SK-N-SH (cell line): Measurements from ENCODE around the gene TACSTD2. TPM values are rescaled to one million over a fixed set of nuclear protein-coding genes. Genes with fewer than 3 reads are reported as not detected.
"Not testable (repeated sequence)": the region's sequence is repeated elsewhere in the genome, so short reads cannot be mapped to it uniquely, and the experiment has no call there.

Source experiments
- CTCF ChIA-PET: fragments of 300-600, 350-600 bp; formaldehyde crosslinking; extraction: SDS; loops from one replicate; lab custom pipeline; 2021; lab: Yijun Ruan, JAX
- POLR2A ChIA-PET: fragments of 350-600 bp; sonication (Branson Sonifier 250); formaldehyde crosslinking; extraction: SDS; loops from one replicate; lab custom pipeline; 2020; ENCODE audit warnings: antibody characterized with exemption, inconsistent platforms; lab: Yijun Ruan, JAX
- DNase-seq: peaks from one replicate; pipeline ENCODE4 v3.0.0; 2012
- H2AFZ ChIP-seq: fragments of 200-600 bp; sonication (generic); 2 replicates; pipeline ENCODE4 v1.8.1; 2016; ENCODE audit warnings: antibody characterized with exemption, mild to moderate bottlenecking, low read depth
- H3F3A ChIP-seq: fragments of 200-600 bp; sonication (generic); replicated peaks from 2 replicates; pipeline ENCODE3; 2016; ENCODE audit warnings: antibody characterized with exemption, mild to moderate bottlenecking; ENCODE audit not compliant: insufficient read depth
- H3K27ac ChIP-seq, 2 experiments: fragments of 200-500 bp in 1 of 2; fragments of 200-600 bp in 1 of 2; sonication (Bioruptor generic) in 1 of 2; sonication (generic), shearing (Covaris generic) in 1 of 2; 2 replicates each; pipeline versions ENCODE4 v1.5.1 to v1.6.1; 2014 to 2016; ENCODE audit warnings: low read depth in 2 of 2, inconsistent platforms in 1 of 2, low read length in 1 of 2, mild to moderate bottlenecking in 1 of 2, mixed read lengths in 1 of 2
- H3K27me3 ChIP-seq: fragments of 200-600 bp; sonication (generic), shearing (Covaris generic); 2 replicates; pipeline ENCODE4 v1.6.1; 2016; ENCODE audit warnings: mixed run types; ENCODE audit not compliant: insufficient read depth
- H3K36me3 ChIP-seq, 2 experiments: fragments of 200-500 bp in 1 of 2; fragments of 200-600 bp in 1 of 2; sonication (Bioruptor generic) in 1 of 2; sonication (generic) in 1 of 2; replicated peaks in 1 of 2; 2 replicates each; pipeline versions ENCODE3 to v1.5.1; 2014 to 2016; ENCODE audit warnings: low read length in 1 of 2, mild to moderate bottlenecking in 1 of 2; ENCODE audit not compliant: insufficient read depth in 2 of 2, control insufficient read depth in 1 of 2
- H3K4me1 ChIP-seq, 2 experiments: fragments of 200-500 bp in 1 of 2; fragments of 200-600 bp in 1 of 2; sonication (Bioruptor generic) in 1 of 2; sonication (generic), shearing (Covaris generic) in 1 of 2; 2 replicates each; pipeline versions ENCODE4 v1.5.1 to v1.6.1; 2014 to 2016; ENCODE audit warnings: low read depth in 1 of 2, low read length in 1 of 2, mixed run types in 1 of 2; ENCODE audit not compliant: insufficient read depth in 2 of 2, control insufficient read depth in 1 of 2
- H3K4me2 ChIP-seq: fragments of 200-600 bp; sonication (generic), shearing (Covaris generic); 2 replicates; pipeline ENCODE4 v1.6.1; 2017; ENCODE audit warnings: mixed run types
- H3K4me3 ChIP-seq, 2 experiments: fragments of 200-500 bp in 1 of 2; fragments of 200-600 bp in 1 of 2; sonication (Bioruptor generic) in 1 of 2; sonication (generic), shearing (Covaris generic) in 1 of 2; 2 replicates each; pipeline versions ENCODE4 v1.5.1 to v1.8.1; 2014 to 2016; ENCODE audit warnings: low read depth in 2 of 2, inconsistent platforms in 1 of 2, low read length in 1 of 2, mild to moderate bottlenecking in 1 of 2, mixed read lengths in 1 of 2, moderate library complexity in 1 of 2
- H3K79me2 ChIP-seq: fragments of 200-600 bp; sonication (generic); 2 replicates; pipeline ENCODE4 v1.8.1; 2017; ENCODE audit warnings: mild to moderate bottlenecking; ENCODE audit not compliant: insufficient read depth
- H3K9ac ChIP-seq: fragments of 200-600 bp; sonication (generic); 2 replicates; pipeline ENCODE4 v1.6.1; 2017; ENCODE audit warnings: mixed run types
- H3K9me2 ChIP-seq: fragments of 200-600 bp; sonication (generic); 2 replicates; pipeline ENCODE4 v1.6.1; 2017; ENCODE audit warnings: mixed run types
- H3K9me3 ChIP-seq: fragments of 200-600 bp; sonication (generic); 2 replicates; pipeline ENCODE4 v1.6.1; 2017; ENCODE audit warnings: mixed run types, mild to moderate bottlenecking, moderate library complexity
- H4K20me1 ChIP-seq: fragments of 200-600 bp; sonication (generic); 2 replicates; pipeline ENCODE4 v1.6.1; 2017; ENCODE audit warnings: mild to moderate bottlenecking, mixed run types; ENCODE audit not compliant: insufficient read depth
- ELF1 ChIP-seq: IDR thresholded peaks from 2 replicates; pipeline ENCODE4 v1.4.0; 2012
- FOXJ3 ChIP-seq: sonication (generic); formaldehyde crosslinking; IDR thresholded peaks from 2 replicates; pipeline ENCODE4 v1.5.1; 2020; ENCODE audit warnings: mild to moderate bottlenecking, missing genetic modification reagents
- GABPA ChIP-seq: IDR thresholded peaks from 2 replicates; pipeline ENCODE4 v1.4.0; 2012; ENCODE audit warnings: low read depth, mild to moderate bottlenecking
- GATA2 ChIP-seq: sonication (generic); formaldehyde crosslinking; IDR thresholded peaks from 2 replicates; pipeline ENCODE4 v1.5.0; 2020; ENCODE audit warnings: mild to moderate bottlenecking, missing genetic modification reagents
- MEF2A ChIP-seq: IDR thresholded peaks from 2 replicates; pipeline ENCODE4 v1.4.0; 2012; ENCODE audit warnings: low read depth, borderline replicate concordance
- MXI1 ChIP-seq: IDR thresholded peaks from 2 replicates; pipeline ENCODE4 v1.6.1; 2012; ENCODE audit warnings: mild to moderate bottlenecking, low read depth, low read length, improper control_type of control experiment
- POLR2AphosphoS5 ChIP-seq: IDR thresholded peaks from 2 replicates; pipeline ENCODE4 v1.6.1; 2012; ENCODE audit warnings: low read depth, low read length
- RAD21 ChIP-seq: IDR thresholded peaks from 2 replicates; pipeline ENCODE4 v1.6.1; 2012; ENCODE audit warnings: mild to moderate bottlenecking, low read length
- RFX5 ChIP-seq: IDR thresholded peaks from 2 replicates; pipeline ENCODE4 v1.6.1; 2012; ENCODE audit warnings: mild to moderate bottlenecking, improper control_type of control experiment, low read length
- RXRA ChIP-seq: IDR thresholded peaks from 2 replicates; pipeline ENCODE4 v1.4.0; 2012; ENCODE audit warnings: low read depth, mild to moderate bottlenecking, borderline replicate concordance
- TAF1 ChIP-seq: IDR thresholded peaks from 2 replicates; pipeline ENCODE4 v1.6.1; 2012; ENCODE audit warnings: low read depth, mild to moderate bottlenecking, low read length, moderate library complexity, borderline replicate concordance
- TEAD4 ChIP-seq: IDR thresholded peaks from 2 replicates; pipeline ENCODE4 v1.4.0; 2012; ENCODE audit warnings: mild to moderate bottlenecking, borderline replicate concordance; ENCODE audit not compliant: insufficient read depth
- YY1 ChIP-seq: IDR thresholded peaks from 2 replicates; pipeline ENCODE4 v1.4.0; 2012; ENCODE audit warnings: low read depth, mild to moderate bottlenecking
- WGBS: methylation state at CpG from one replicate; pipeline ENCODE4 v1.1.6; 2017; ENCODE audit warnings: low lambda C conversion rate; 5-methylcytosine and 5-hydroxymethylcytosine counted together
- polyA plus RNA-seq, 3 experiments: library from polyadenylated mRNA; depleted of rRNA; stranded (reverse); fragments of >200 nt; gene quantifications; 2 replicates each; pipeline ENCODE4 v1.2.3, GENCODE V29; 2012
- TF ChIP-seq, protein P1 (sequence below): IDR thresholded peaks from 2 replicates; pipeline ENCODE4 v1.4.0; 2012; ENCODE audit warnings: low read depth
- TF ChIP-seq, protein P2 (sequence below): fragments of 150-350 bp; IDR thresholded peaks from 2 replicates; pipeline ENCODE4 v1.6.1; 2016; ENCODE audit warnings: mild to moderate bottlenecking, low read depth, low read length

The TACSTD2 gene
- 0.02 TPM in 1 of 2 replicates, not detected in the other for polyA plus RNA-seq (2012; rRNA removed)
- polyA plus RNA-seq (2012; cell fraction: cytosol; rRNA removed), result 0.01 TPM in 2 replicates
- 0.15 and 0.18 TPM in 2 replicates for polyA plus RNA-seq (2012; cell fraction: nucleus; rRNA removed)

GRCh38 chr1:58576727-58577653, at the start of gene TACSTD2:
Gene TACSTD2 (minus strand): TSS chr1:58577252. CDS start chr1:58577156, 96 bp downstream.
- H3K9ac ChIP-seq, result no peak within 1 kb of the TSS
- H3K27ac ChIP-seq, result no peak within 1 kb of the TSS
- no peaks in the 10 kb centered on the region; a peak in 1 of 4 replicates for H3K4me1 ChIP-seq
- H3K9me3 ChIP-seq, result no peaks in the 10 kb centered on the region
- 96% methylated on average over 94 of the region's 107 CpGs for WGBS
- H2AFZ ChIP-seq, result no peak within 1 kb of the TSS
- H3K4me3 ChIP-seq, result no peak within 1 kb of the TSS
- no peaks in the 10 kb centered on the region for H3K27me3 ChIP-seq
- H3K4me2 ChIP-seq, result no peak within 1 kb of the TSS
- no peaks in the 10 kb centered on the region for H3K9me2 ChIP-seq
- POLR2A ChIA-PET, result no interaction called here
- DNase-seq, result no peak
- no peak for TF ChIP-seq TEAD4
- TF ChIP-seq FOXJ3 (CRISPR knock-in tag), result no peak
- no peak for TF ChIP-seq YY1
- no peak for TF ChIP-seq TAF1
- no peak for TF ChIP-seq RAD21
- TF ChIP-seq ELF1, result no peak
- TF ChIP-seq, protein P1, sequence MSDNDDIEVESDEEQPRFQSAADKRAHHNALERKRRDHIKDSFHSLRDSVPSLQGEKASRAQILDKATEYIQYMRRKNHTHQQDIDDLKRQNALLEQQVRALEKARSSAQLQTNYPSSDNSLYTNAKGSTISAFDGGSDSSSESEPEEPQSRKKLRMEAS, result no peak
- TF ChIP-seq MXI1, result no peak
- no peak for TF ChIP-seq POLR2AphosphoS5
- no peak for TF ChIP-seq RFX5
- TF ChIP-seq MEF2A, result no peak
- TF ChIP-seq GATA2 (CRISPR knock-in tag), result no peak
- TF ChIP-seq, protein P2, sequence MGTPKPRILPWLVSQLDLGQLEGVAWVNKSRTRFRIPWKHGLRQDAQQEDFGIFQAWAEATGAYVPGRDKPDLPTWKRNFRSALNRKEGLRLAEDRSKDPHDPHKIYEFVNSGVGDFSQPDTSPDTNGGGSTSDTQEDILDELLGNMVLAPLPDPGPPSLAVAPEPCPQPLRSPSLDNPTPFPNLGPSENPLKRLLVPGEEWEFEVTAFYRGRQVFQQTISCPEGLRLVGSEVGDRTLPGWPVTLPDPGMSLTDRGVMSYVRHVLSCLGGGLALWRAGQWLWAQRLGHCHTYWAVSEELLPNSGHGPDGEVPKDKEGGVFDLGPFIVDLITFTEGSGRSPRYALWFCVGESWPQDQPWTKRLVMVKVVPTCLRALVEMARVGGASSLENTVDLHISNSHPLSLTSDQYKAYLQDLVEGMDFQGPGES, result no peak
- no peak for TF ChIP-seq GABPA
- no peak for TF ChIP-seq RXRA
- no peaks in the 10 kb centered on the region for H3K79me2 ChIP-seq
- H3F3A ChIP-seq, result no peaks in the 10 kb centered on the region
- no peaks in the 10 kb centered on the region for H4K20me1 ChIP-seq
- H3K36me3 ChIP-seq, result no peaks in the 10 kb centered on the region
- CTCF ChIA-PET, result no interaction called here

- DNase-seq, result no peak
- H3K4me3 ChIP-seq, result no peak overlapping the region
- TF ChIP-seq GABPA, result no peak
- no peak for TF ChIP-seq RFX5
- TF ChIP-seq MEF2A, result no peak
These were observed 49.2 kb upstream of the TACSTD2 start for GRCh38 chr1:58626293-58626692.

GRCh38 chr1:58623259-58623658, 46.2 kb upstream of the TACSTD2 start:
- DNase-seq, H2AFZ ChIP-seq, H4K20me1 ChIP-seq, POLR2A ChIA-PET, H3K9me3 ChIP-seq, H3K36me3 ChIP-seq, H3K4me3 ChIP-seq, H3K79me2 ChIP-seq, H3K27me3 ChIP-seq, H3K4me2 ChIP-seq, H3F3A ChIP-seq, H3K27ac ChIP-seq, H3K9ac ChIP-seq, H3K9me2 ChIP-seq, H3K4me1 ChIP-seq, CTCF ChIA-PET: not testable (repeated sequence)
- 95% methylated on average over 14 of the region's 27 CpGs for WGBS

More at GRCh38 chr1:58626293-58626692, 49.2 kb upstream of the TACSTD2 start:
- Histone ChIP-seq H3K79me2 (no peaks in the 10 kb centered on the region), H3K27me3 (no peaks in the 10 kb centered on the region), H3K4me2 (no peak overlapping the region), H3F3A (peaks cover 5% of the 10 kb centered on the region), H3K9ac (no peak overlapping the region), H3K9me3 (no peaks in the 10 kb centered on the region), H3K4me1 (0 out of 4 replicates have a peak, but pooled peaks cover 0 to 3% of the 10 kb centered on the region in 2 experiments), H2AFZ (no peak overlapping the region), H3K27ac (no peak overlapping the region), H3K36me3 (no peaks in the 10 kb centered on the region), H4K20me1 (no peaks in the 10 kb centered on the region), H3K9me2 (no peaks in the 10 kb centered on the region)
- ChIA-PET CTCF (no interaction called here), POLR2A (no interaction called here)
